VCaP (cell line): ENCODE measurements around the gene KCTD6.

ENCODE experiments used
- H3K27ac ChIP-seq: fragments of 450-650 bp; 2 replicates; pipeline ENCODE4 v1.5.1; 2017
- CTCF ChIP-seq: fragments of 450-650 bp; conservative IDR thresholded peaks from 2 replicates; pipeline ENCODE4 v1.5.1; 2017; ENCODE audit warnings: mild to moderate bottlenecking, moderate library complexity

The KCTD6 gene

GRCh38 chr3:58521336-58521670 is 29.4 kb downstream of the KCTD6 start:
- no peak for TF ChIP-seq CTCF

GRCh38 chr3:58521917-58522631 is 30.2 kb downstream of the KCTD6 start:
- H3K27ac ChIP-seq, result no peak overlapping the region
- TF ChIP-seq CTCF, result no peak

More at GRCh38 chr3:58521336-58521670, 29.4 kb downstream of the KCTD6 start:
- no peak overlapping the region for H3K27ac ChIP-seq

- TF ChIP-seq CTCF, result no peak
- H3K27ac ChIP-seq, result no peak overlapping the region
These were observed 31.0 kb downstream of the KCTD6 start for GRCh38 chr3:58522759-58523425.

GRCh38 chr3:58524326-58524888 is 32.5 kb downstream of the KCTD6 start:
- H3K27ac ChIP-seq, result no peak overlapping the region
- TF ChIP-seq CTCF, result no peak

GRCh38 chr3:58526515-58526957 is 34.6 kb downstream of the KCTD6 start:
- H3K27ac ChIP-seq, result no peak overlapping the region
- no peak for TF ChIP-seq CTCF

- H3K27ac ChIP-seq, result peak overlapping the region; percentile 58; the same call in 1 of the 2 replicates
These were observed 35.5 kb downstream of the KCTD6 start for GRCh38 chr3:58527440-58527839.

GRCh38 chr3:58528629-58529028 is 36.7 kb downstream of the KCTD6 start:
- peak overlapping the region; percentile 58 for H3K27ac ChIP-seq
- no peak for TF ChIP-seq CTCF
